ENCODE results near the gene CCL5. TPM values are rescaled to one million over a fixed set of nuclear protein-coding genes. Genes with fewer than 3 reads are reported as not detected.

The CCL5 gene
- polyA plus RNA-seq, 1 donor (not counting 4 experiments of a cell fraction or from before 2014, with no cell fraction given) = 0.46 TPM

GRCh38 chr17:35876534-35876933 lies 3.6 kb downstream of the CCL5 start:
- dilution Hi-C loops (cut with MboI; ENCODE audit: extremely low pct_ligation_motif_present, low sequenced_read_pairs) = no loop called here
- H3K4me1 ChIP-seq (ENCODE audit: control insufficient read depth, extremely low read depth, insufficient read depth, low read length) = peaks cover 5% of the 10 kb centered on the region
- no peaks in the 10 kb centered on the region for H3K9me1 ChIP-seq (ENCODE audit: control insufficient read depth, extremely low read depth, insufficient read depth, low read length)
- FAIRE-seq (no peak), DNase-seq (ENCODE audit: low read depth, low spot score) (no peak)
- H3K9ac ChIP-seq (ENCODE audit: control insufficient read depth, extremely low read depth, insufficient read depth, low read length) = no peak overlapping the region
- no peaks in the 10 kb centered on the region for H3K79me2 ChIP-seq (ENCODE audit: control insufficient read depth, insufficient read depth, low read length)
- H4K20me1 ChIP-seq (ENCODE audit: control insufficient read depth, extremely low read depth, insufficient read depth, low read length) = no peaks in the 10 kb centered on the region
- TF ChIP-seq CTCF (optimal IDR thresholded peaks at IDR 0.05 in 1 of 3, IDR thresholded peaks at IDR 0.05 in 1 of 3, conservative IDR thresholded peaks at IDR 0.05 in 1 of 3; ENCODE audit: extremely low read depth in 1 of 3, insufficient read depth in 2 of 3, low read length in 3 of 3) (no peak), EZH2 (IDR thresholded peaks at IDR 0.05; ENCODE audit: low read length) (no peak)
- no peak overlapping the region for H3K4me3 ChIP-seq (ENCODE audit: control insufficient read depth in 2 of 3, extremely low read depth in 1 of 3, insufficient read depth in 2 of 3, low read depth in 1 of 3, low read length in 3 of 3)
- H3K27ac ChIP-seq (ENCODE audit: control insufficient read depth, insufficient read depth, low read length) = no peak overlapping the region
- H3K9me3 ChIP-seq (ENCODE audit: control insufficient read depth, low read depth, low read length) = no peaks in the 10 kb centered on the region
- H3K36me3 ChIP-seq (ENCODE audit: control insufficient read depth in 2 of 2, extremely low read depth in 1 of 2, insufficient read depth in 2 of 2, low read length in 2 of 2) = no peaks in the 10 kb centered on the region
- no peaks in the 10 kb centered on the region for H3K27me3 ChIP-seq (ENCODE audit: control insufficient read depth, extremely low read depth, insufficient read depth, low read length)
- no peak overlapping the region for H2AFZ ChIP-seq (ENCODE audit: control insufficient read depth, low read length)
- H3K4me2 ChIP-seq (ENCODE audit: control insufficient read depth, extremely low read depth, insufficient read depth, low read depth, low read length) = no peak overlapping the region

- Histone ChIP-seq H3K36me3 (ENCODE audit: control insufficient read depth in 2 of 2, extremely low read depth in 1 of 2, insufficient read depth in 2 of 2, low read length in 2 of 2) (no peaks in the 10 kb centered on the region), H3K4me3 (ENCODE audit: control insufficient read depth in 2 of 3, extremely low read depth in 1 of 3, insufficient read depth in 2 of 3, low read depth in 1 of 3, low read length in 3 of 3) (no peak overlapping the region), H3K27me3 (ENCODE audit: control insufficient read depth, extremely low read depth, insufficient read depth, low read length) (no peaks in the 10 kb centered on the region), H2AFZ (ENCODE audit: control insufficient read depth, low read length) (no peak overlapping the region), H3K27ac (ENCODE audit: control insufficient read depth, insufficient read depth, low read length) (no peak overlapping the region), H3K9me1 (ENCODE audit: control insufficient read depth, extremely low read depth, insufficient read depth, low read length) (no peaks in the 10 kb centered on the region), H3K4me1 (ENCODE audit: control insufficient read depth, extremely low read depth, insufficient read depth, low read length) (peaks cover 5% of the 10 kb centered on the region), H3K4me2 (ENCODE audit: control insufficient read depth, extremely low read depth, insufficient read depth, low read depth, low read length) (no peak overlapping the region), H3K9ac (ENCODE audit: control insufficient read depth, extremely low read depth, insufficient read depth, low read length) (no peak overlapping the region), H3K79me2 (ENCODE audit: control insufficient read depth, insufficient read depth, low read length) (no peaks in the 10 kb centered on the region), H4K20me1 (ENCODE audit: control insufficient read depth, extremely low read depth, insufficient read depth, low read length) (no peaks in the 10 kb centered on the region), H3K9me3 (ENCODE audit: control insufficient read depth, low read depth, low read length) (no peaks in the 10 kb centered on the region)
- no peak for TF ChIP-seq CTCF (optimal IDR thresholded peaks at IDR 0.05 in 1 of 3, IDR thresholded peaks at IDR 0.05 in 1 of 3, conservative IDR thresholded peaks at IDR 0.05 in 1 of 3; ENCODE audit: extremely low read depth in 1 of 3, insufficient read depth in 2 of 3, low read length in 3 of 3)
- no peak for TF ChIP-seq EZH2 (IDR thresholded peaks at IDR 0.05; ENCODE audit: low read length)
- dilution Hi-C loops (cut with MboI; ENCODE audit: extremely low pct_ligation_motif_present, low sequenced_read_pairs) = no loop called here
- FAIRE-seq = no peak
- no peak for DNase-seq (ENCODE audit: low read depth, low spot score)
Observed at GRCh38 chr17:35875800-35876139, 4.4 kb downstream of the CCL5 start.
